GM12892 (cell line): ENCODE results near the gene CFDP1.

ENCODE experiments used
- POLR2A ChIP-seq: IDR thresholded peaks from 2 replicates; pipeline ENCODE4 v1.6.1; 2011; ENCODE audit warnings: low read depth, low read length, control low read depth
- TAF1 ChIP-seq: IDR thresholded peaks from 2 replicates; pipeline ENCODE4 v1.6.1; 2011; ENCODE audit warnings: low read depth, mild to moderate bottlenecking, control low read depth, low read length, borderline replicate concordance

DNA sequence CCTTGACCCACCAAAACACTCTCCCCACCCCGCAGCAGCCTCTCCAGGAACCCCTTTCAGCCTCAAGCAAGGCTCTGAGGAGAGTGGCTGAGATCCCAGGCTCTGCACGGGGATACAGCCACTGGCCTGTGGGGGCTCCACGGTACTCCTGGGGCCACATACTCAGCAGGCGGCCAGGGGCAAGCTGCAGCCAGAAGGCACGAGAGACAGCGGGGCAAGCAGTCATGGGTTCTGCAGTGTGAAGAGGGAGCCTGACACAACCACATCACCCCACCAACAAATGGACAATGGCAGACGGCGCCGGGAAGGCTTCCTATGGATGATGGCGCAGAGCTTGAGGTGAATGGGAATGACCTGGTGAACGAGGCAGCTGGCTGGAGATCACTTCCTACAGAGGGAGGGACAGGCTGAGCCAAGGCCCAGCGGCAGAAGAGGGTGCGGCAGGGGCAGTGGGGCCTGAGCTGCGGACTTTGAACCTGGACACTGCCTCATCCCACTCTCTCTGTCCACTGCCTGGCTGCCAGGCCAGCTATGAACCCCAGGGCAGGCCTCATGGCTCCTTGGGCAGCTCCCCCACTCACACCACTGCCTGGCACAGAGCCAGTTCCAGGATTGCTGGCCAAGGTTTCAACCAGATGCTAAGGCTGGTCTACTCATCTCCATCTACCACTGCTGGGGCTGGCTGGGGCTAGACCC is 171.1 kb downstream of the CFDP1 start:
- TF ChIP-seq TAF1 (no peak), POLR2A (no peak)
